ENCODE measurements around the gene NQO1.
"Not testable (repeated sequence)": the region's sequence is repeated elsewhere in the genome, so short reads cannot be mapped to it uniquely, and the experiment has no call there.

The NQO1 gene

DNA sequence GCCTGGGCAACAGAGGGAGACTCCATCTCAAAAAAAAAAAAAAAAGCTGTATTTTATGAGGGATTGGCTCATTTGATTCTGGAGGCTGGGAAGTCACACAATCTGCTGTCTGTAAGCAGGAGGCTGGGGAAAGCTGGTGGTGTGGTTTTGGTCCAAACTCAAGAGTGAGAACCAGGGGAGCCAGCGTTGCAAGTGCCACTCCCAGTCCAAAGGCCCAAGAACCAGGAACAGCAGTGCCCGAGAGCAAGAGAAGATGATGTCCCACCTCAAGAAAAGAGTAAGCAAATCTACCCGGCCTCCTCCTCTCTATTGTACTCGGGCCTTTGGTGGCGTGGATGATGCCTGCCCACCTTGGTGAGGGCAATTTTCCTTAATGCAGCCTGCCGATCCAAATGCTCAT lies 5.7 kb upstream of the NQO1 start:
- no peak overlapping the region for H2AFZ ChIP-seq (ENCODE audit: low read depth, low read length)
- DNase-seq = no peak
- no peak overlapping the region for H3K9ac ChIP-seq (ENCODE audit: low read depth, low read length)

DNA sequence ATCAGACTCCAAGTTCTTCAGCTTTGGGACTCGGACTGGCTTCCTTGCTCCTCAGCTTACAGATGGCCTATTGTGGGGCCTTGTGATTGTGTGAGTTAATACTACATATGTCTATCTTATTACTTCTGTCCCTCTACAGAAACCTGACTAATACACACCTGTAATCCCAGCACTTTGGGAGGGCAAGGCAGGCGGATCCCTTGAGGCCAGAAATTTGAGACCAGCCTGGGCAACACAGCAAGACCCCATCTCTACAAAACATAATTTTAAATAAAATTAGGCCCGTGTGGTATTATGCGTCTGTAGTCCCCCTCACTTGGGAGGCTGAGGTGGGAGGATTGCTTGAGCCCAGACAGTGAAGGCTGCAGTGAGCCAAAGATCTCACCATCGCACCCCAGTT lies 4.9 kb upstream of the NQO1 start:
- H3K4me3 ChIP-seq (ENCODE audit: low read depth in 1 of 2, low read length in 2 of 2); H3K36me3 ChIP-seq (ENCODE audit: insufficient read depth, low read length); ATAC-seq (ENCODE audit: insufficient read depth, low read depth); H3K27ac ChIP-seq (ENCODE audit: low read length); H3K79me2 ChIP-seq (ENCODE audit: insufficient read depth, low read length); DNase-seq; H2AFZ ChIP-seq (ENCODE audit: low read depth, low read length); H3K27me3 ChIP-seq (ENCODE audit: insufficient read depth, low read length, poor library complexity); H4K20me1 ChIP-seq (ENCODE audit: insufficient read depth, low read length); H3K9ac ChIP-seq (ENCODE audit: low read depth, low read length); H3K4me2 ChIP-seq (ENCODE audit: insufficient read depth, low read length); H3K9me3 ChIP-seq (ENCODE audit: insufficient read depth, low read length, severe bottlenecking): not testable (repeated sequence)
- peaks cover 22% of the 10 kb centered on the region for H3K4me1 ChIP-seq (ENCODE audit: insufficient read depth, low read length)

More for the DNA sequence above, 5.7 kb upstream of the NQO1 start:
- ATAC-seq (ENCODE audit: insufficient read depth, low read depth) = no peak
- H3K4me2 ChIP-seq (ENCODE audit: insufficient read depth, low read length) = no peak overlapping the region
- H3K4me1 ChIP-seq (ENCODE audit: insufficient read depth, low read length) = peaks cover 13% of the 10 kb centered on the region
- H3K4me3 ChIP-seq (ENCODE audit: low read depth in 1 of 2, low read length in 2 of 2) = no peak overlapping the region
- peaks cover 7% of the 10 kb centered on the region for H3K79me2 ChIP-seq (ENCODE audit: insufficient read depth, low read length)
- H3K27me3 ChIP-seq (ENCODE audit: insufficient read depth, low read length, poor library complexity) = no peaks in the 10 kb centered on the region
- H3K9me3 ChIP-seq (ENCODE audit: insufficient read depth, low read length, severe bottlenecking) = no peaks in the 10 kb centered on the region
- TF ChIP-seq EZH2 (IDR thresholded peaks at IDR 0.05; ENCODE audit: borderline replicate concordance, low read depth, low read length, severe bottlenecking) = no peak
- TF ChIP-seq, protein P1, sequence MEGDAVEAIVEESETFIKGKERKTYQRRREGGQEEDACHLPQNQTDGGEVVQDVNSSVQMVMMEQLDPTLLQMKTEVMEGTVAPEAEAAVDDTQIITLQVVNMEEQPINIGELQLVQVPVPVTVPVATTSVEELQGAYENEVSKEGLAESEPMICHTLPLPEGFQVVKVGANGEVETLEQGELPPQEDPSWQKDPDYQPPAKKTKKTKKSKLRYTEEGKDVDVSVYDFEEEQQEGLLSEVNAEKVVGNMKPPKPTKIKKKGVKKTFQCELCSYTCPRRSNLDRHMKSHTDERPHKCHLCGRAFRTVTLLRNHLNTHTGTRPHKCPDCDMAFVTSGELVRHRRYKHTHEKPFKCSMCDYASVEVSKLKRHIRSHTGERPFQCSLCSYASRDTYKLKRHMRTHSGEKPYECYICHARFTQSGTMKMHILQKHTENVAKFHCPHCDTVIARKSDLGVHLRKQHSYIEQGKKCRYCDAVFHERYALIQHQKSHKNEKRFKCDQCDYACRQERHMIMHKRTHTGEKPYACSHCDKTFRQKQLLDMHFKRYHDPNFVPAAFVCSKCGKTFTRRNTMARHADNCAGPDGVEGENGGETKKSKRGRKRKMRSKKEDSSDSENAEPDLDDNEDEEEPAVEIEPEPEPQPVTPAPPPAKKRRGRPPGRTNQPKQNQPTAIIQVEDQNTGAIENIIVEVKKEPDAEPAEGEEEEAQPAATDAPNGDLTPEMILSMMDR (IDR thresholded peaks at IDR 0.05; ENCODE audit: borderline replicate concordance, extremely low read depth, low read length, poor library complexity, severe bottlenecking) = no peak
- H3K27ac ChIP-seq (ENCODE audit: low read length) = no peak overlapping the region
- no peaks in the 10 kb centered on the region for H3K36me3 ChIP-seq (ENCODE audit: insufficient read depth, low read length)
- H4K20me1 ChIP-seq (ENCODE audit: insufficient read depth, low read length) = no peaks in the 10 kb centered on the region

DNA sequence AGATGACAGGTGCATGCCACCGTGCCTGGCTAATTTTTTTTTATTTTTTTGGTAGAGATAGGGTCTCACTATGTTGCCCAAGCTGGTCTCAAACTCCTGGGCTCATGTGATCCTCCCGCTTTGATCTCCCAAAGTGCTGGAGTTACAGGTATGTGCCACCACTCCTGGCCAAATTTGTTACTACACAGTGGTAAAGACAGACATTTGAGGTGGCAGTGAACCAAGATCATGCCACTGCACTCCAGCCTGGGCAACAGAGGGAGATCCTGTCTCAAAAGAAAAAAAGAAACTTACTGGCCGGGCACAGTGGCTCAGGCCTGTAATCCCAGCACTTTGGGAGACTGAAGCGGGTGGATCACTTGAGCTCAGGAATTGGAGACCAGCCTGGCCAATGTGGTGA lies 2.7 kb upstream of the NQO1 start:
- H3K9me3 ChIP-seq (ENCODE audit: insufficient read depth, low read length, severe bottlenecking); H4K20me1 ChIP-seq (ENCODE audit: insufficient read depth, low read length); H3K9ac ChIP-seq (ENCODE audit: low read depth, low read length); H3K27ac ChIP-seq (ENCODE audit: low read length); DNase-seq; H2AFZ ChIP-seq (ENCODE audit: low read depth, low read length); H3K79me2 ChIP-seq (ENCODE audit: insufficient read depth, low read length); H3K4me2 ChIP-seq (ENCODE audit: insufficient read depth, low read length); ATAC-seq (ENCODE audit: insufficient read depth, low read depth); H3K27me3 ChIP-seq (ENCODE audit: insufficient read depth, low read length, poor library complexity); H3K4me3 ChIP-seq (ENCODE audit: low read depth in 1 of 2, low read length in 2 of 2); H3K36me3 ChIP-seq (ENCODE audit: insufficient read depth, low read length): not testable (repeated sequence)
- H3K4me1 ChIP-seq (ENCODE audit: insufficient read depth, low read length) = peaks cover 33% of the 10 kb centered on the region

DNA sequence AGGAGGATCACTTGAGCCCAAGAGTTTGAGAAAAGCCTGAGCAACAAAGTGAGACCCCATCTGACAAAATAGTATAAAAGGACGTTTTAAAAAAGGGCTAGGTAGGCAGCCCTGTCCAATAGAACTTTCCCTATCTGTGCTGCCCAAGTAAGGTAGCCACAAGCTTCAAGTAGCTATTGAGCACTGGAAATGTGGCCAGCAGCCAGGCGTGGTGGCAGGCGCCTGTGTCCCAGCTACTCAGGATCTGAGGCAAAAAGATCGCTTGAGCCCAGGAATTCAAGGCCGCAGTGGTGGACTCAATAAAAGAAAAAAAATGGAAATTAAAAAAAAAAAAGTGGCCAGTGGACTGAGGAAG lies 1.5 kb upstream of the NQO1 start:
- H3K4me1 ChIP-seq (ENCODE audit: insufficient read depth, low read length) = peaks cover 33% of the 10 kb centered on the region
- H3K36me3 ChIP-seq (ENCODE audit: insufficient read depth, low read length) = no peaks in the 10 kb centered on the region
- no peaks in the 10 kb centered on the region for H3K9me3 ChIP-seq (ENCODE audit: insufficient read depth, low read length, severe bottlenecking)
- H3K9ac ChIP-seq (ENCODE audit: low read depth, low read length) = peak overlapping the region; percentile 58
- peaks cover 7% of the 10 kb centered on the region for H3K79me2 ChIP-seq (ENCODE audit: insufficient read depth, low read length)
- no peak for ATAC-seq (ENCODE audit: insufficient read depth, low read depth)
- H3K27me3 ChIP-seq (ENCODE audit: insufficient read depth, low read length, poor library complexity) = no peaks in the 10 kb centered on the region
- TF ChIP-seq, protein P1 (IDR thresholded peaks at IDR 0.05; ENCODE audit: borderline replicate concordance, extremely low read depth, low read length, poor library complexity, severe bottlenecking) = no peak
- TF ChIP-seq EZH2 (IDR thresholded peaks at IDR 0.05; ENCODE audit: borderline replicate concordance, low read depth, low read length, severe bottlenecking) = no peak
- H3K27ac ChIP-seq (ENCODE audit: low read length) = peak overlapping the region; percentile 86
- H3K4me2 ChIP-seq (ENCODE audit: insufficient read depth, low read length) = peak overlapping the region; percentile 84
- H4K20me1 ChIP-seq (ENCODE audit: insufficient read depth, low read length) = no peaks in the 10 kb centered on the region
- no peak overlapping the region for H2AFZ ChIP-seq (ENCODE audit: low read depth, low read length)
- H3K4me3 ChIP-seq (ENCODE audit: low read depth in 1 of 2, low read length in 2 of 2) = peak overlapping the region in 1 of 2 experiments; percentile 61; a peak in 1 of 4 replicates
- no peak for DNase-seq

All from DND-41 (cell line).